PC-9 (cell line): ENCODE data around the gene RRP12. TPM values are rescaled to one million over a fixed set of nuclear protein-coding genes. Genes with fewer than 3 reads are reported as not detected.

Source experiments
- BruUV-seq: library from RNA; stranded (reverse); fragments of 400-500 nt; replicated peaks from 2 replicates; lab custom pipeline; 2021; lab: Mats Ljungman, UMichigan
- CTCF ChIA-PET: fragments of 300-600 bp; sonication (Branson Sonifier 250); formaldehyde crosslinking; loops from one replicate; lab custom pipeline; 2022; ENCODE audit warnings: antibody characterized with exemption; lab: Charles Lee
- POLR2A ChIA-PET: fragments of 300-600 bp; sonication (Branson Sonifier 250); formaldehyde crosslinking; loops from one replicate; lab custom pipeline; 2022; ENCODE audit warnings: antibody characterized with exemption; ENCODE audit not compliant: unreplicated experiment; lab: Charles Lee
- DNase-seq, 2 experiments: peaks; one replicate each; pipeline versions ENCODE4 v3.0.0 to v3.0.0-alpha.2; 2015 to 2022; ENCODE audit warnings: mixed read lengths in 1 of 2
- H2AFZ ChIP-seq: fragments of 200-600 bp; sonication (generic); 2 replicates; pipeline ENCODE4 v1.8.1; 2017; ENCODE audit warnings: antibody characterized with exemption
- H3F3A ChIP-seq: fragments of 200-600 bp; sonication (generic); 2 replicates; pipeline ENCODE4 v1.8.1; 2017; ENCODE audit warnings: antibody characterized with exemption, mild to moderate bottlenecking, low read depth; ENCODE audit not compliant: insufficient read depth
- H3K27ac ChIP-seq: fragments of 200-600 bp; sonication (generic); 2 replicates; pipeline ENCODE4 v1.6.1; 2016; ENCODE audit warnings: mixed run types
- H3K27me3 ChIP-seq: fragments of 200-600 bp; sonication (generic); 2 replicates; pipeline ENCODE4 v1.6.1; 2016; ENCODE audit warnings: low read depth, mixed run types; ENCODE audit not compliant: insufficient read depth
- H3K36me3 ChIP-seq: fragments of 200-600 bp; sonication (generic); 2 replicates; pipeline ENCODE4 v1.6.1; 2016; ENCODE audit warnings: low read depth, mixed run types
- H3K4me1 ChIP-seq: fragments of 200-600 bp; sonication (generic); replicated peaks from 2 replicates; pipeline ENCODE4 v1.6.1; 2016; ENCODE audit warnings: mixed run types; ENCODE audit not compliant: insufficient read depth
- H3K4me2 ChIP-seq: fragments of 200-600 bp; sonication (generic); 2 replicates; pipeline ENCODE4 v1.6.1; 2017; ENCODE audit warnings: mixed run types
- H3K4me3 ChIP-seq: fragments of 200-600 bp; sonication (generic); 2 replicates; pipeline ENCODE4 v1.6.1; 2016; ENCODE audit warnings: mixed run types
- H3K79me2 ChIP-seq: fragments of 200-600 bp; sonication (generic); 2 replicates; pipeline ENCODE4 v1.6.1; 2017; ENCODE audit warnings: low read depth, mixed run types
- H3K9me2 ChIP-seq: fragments of 200-600 bp; sonication (generic); 2 replicates; pipeline ENCODE4 v1.8.1; 2017; ENCODE audit warnings: mild to moderate bottlenecking; ENCODE audit not compliant: insufficient read depth
- H3K9me3 ChIP-seq: fragments of 200-600 bp; sonication (generic); 2 replicates; pipeline ENCODE4 v1.8.1; 2016; ENCODE audit warnings: low read depth; ENCODE audit not compliant: insufficient read depth
- H4K20me1 ChIP-seq: fragments of 200-600 bp; sonication (generic); 2 replicates; pipeline ENCODE4 v1.8.1; 2017; ENCODE audit not compliant: insufficient read depth
- CTCF ChIP-seq: fragments of 200-600 bp; sonication (generic); conservative IDR thresholded peaks from 2 replicates; pipeline ENCODE4 v1.6.1; 2017; ENCODE audit warnings: mixed run types, antibody characterized with exemption, mild to moderate bottlenecking, moderate library complexity
- EZH2 ChIP-seq: fragments of 200-600 bp; sonication (generic); IDR thresholded peaks from 2 replicates; pipeline ENCODE4 v1.8.0; 2017; ENCODE audit warnings: antibody characterized with exemption, low read depth
- intact Hi-C: fragments of 100-400 bp; cut with micrococcal nuclease; formaldehyde crosslinking; loops from one replicate; pipeline ENCODE4 v1.10.0; 2022; ENCODE audit not compliant: unreplicated experiment
- total RNA-seq: library from RNA; stranded (reverse); gene quantifications from 2 replicates; pipeline ENCODE4 v1.2.3, GENCODE V29; 2021

RRP12 gene
- total RNA-seq, 1 experiment from 2014 or later = 34.3 TPM

GRCh38 chr10:97323501-97323900 is 77.6 kb downstream of the RRP12 start:
- Histone ChIP-seq H3K9me2 (no peaks in the 10 kb centered on the region), H3K36me3 (no peaks in the 10 kb centered on the region), H3K79me2 (no peaks in the 10 kb centered on the region), H3K27ac (no peak overlapping the region), H3K4me2 (no peak overlapping the region), H3K4me3 (no peak overlapping the region), H4K20me1 (peaks cover 3% of the 10 kb centered on the region; the same call in 1 of the 2 replicates), H3K9me3 (no peaks in the 10 kb centered on the region), H3F3A (peaks cover 12% of the 10 kb centered on the region; the same call in 1 of the 2 replicates), H3K4me1 (peaks cover 12% of the 10 kb centered on the region), H3K27me3 (no peaks in the 10 kb centered on the region), H2AFZ (no peak overlapping the region)
- CTCF ChIA-PET = no interaction called here
- POLR2A ChIA-PET = no interaction called here
- no peak for TF ChIP-seq EZH2
- no peak for TF ChIP-seq CTCF
- no TSS peak for BruUV-seq
- intact Hi-C loops = no loop called here
- no peak for DNase-seq

GRCh38 chr10:97321804-97322190 is 79.3 kb downstream of the RRP12 start:
- ChIA-PET CTCF (no interaction called here), POLR2A (no interaction called here)
- H3K27me3 ChIP-seq = no peaks in the 10 kb centered on the region
- H3K4me2 ChIP-seq = no peak overlapping the region
- H3F3A ChIP-seq = no peaks in the 10 kb centered on the region
- intact Hi-C loops = no loop called here
- no peaks in the 10 kb centered on the region for H3K9me2 ChIP-seq
- BruUV-seq = no TSS peak
- TF ChIP-seq CTCF = no peak
- no peak for TF ChIP-seq EZH2
- no peaks in the 10 kb centered on the region for H3K36me3 ChIP-seq
- no peaks in the 10 kb centered on the region for H4K20me1 ChIP-seq
- no peaks in the 10 kb centered on the region for H3K79me2 ChIP-seq
- H3K4me3 ChIP-seq = no peak overlapping the region
- no peaks in the 10 kb centered on the region for H3K4me1 ChIP-seq
- no peak for DNase-seq
- H2AFZ ChIP-seq = no peak overlapping the region
- no peak overlapping the region for H3K27ac ChIP-seq
- H3K9me3 ChIP-seq = no peaks in the 10 kb centered on the region

GRCh38 chr10:97321032-97321803 is 79.9 kb downstream of the RRP12 start:
- no peaks in the 10 kb centered on the region for H3K4me1 ChIP-seq
- H3K9me3 ChIP-seq = no peaks in the 10 kb centered on the region
- no peak overlapping the region for H3K27ac ChIP-seq
- no peak for TF ChIP-seq CTCF
- no peak for TF ChIP-seq EZH2
- H3K36me3 ChIP-seq = no peaks in the 10 kb centered on the region
- no peak overlapping the region for H3K4me3 ChIP-seq
- ChIA-PET POLR2A (no interaction called here), CTCF (no interaction called here)
- H3K4me2 ChIP-seq = no peak overlapping the region
- H4K20me1 ChIP-seq = no peaks in the 10 kb centered on the region
- no peaks in the 10 kb centered on the region for H3K79me2 ChIP-seq
- H2AFZ ChIP-seq = no peak overlapping the region
- H3F3A ChIP-seq = no peaks in the 10 kb centered on the region
- H3K9me2 ChIP-seq = no peaks in the 10 kb centered on the region
- no peak for DNase-seq
- intact Hi-C loops = no loop called here
- no peaks in the 10 kb centered on the region for H3K27me3 ChIP-seq
- BruUV-seq = no TSS peak
